Measurements from ENCODE around the gene AP4E1. TPM values are rescaled to one million over a fixed set of nuclear protein-coding genes. Genes with fewer than 3 reads are reported as not detected.

Gene AP4E1
- total RNA-seq, 1 donor from 2014 or later: 5.2 TPM

DNA sequence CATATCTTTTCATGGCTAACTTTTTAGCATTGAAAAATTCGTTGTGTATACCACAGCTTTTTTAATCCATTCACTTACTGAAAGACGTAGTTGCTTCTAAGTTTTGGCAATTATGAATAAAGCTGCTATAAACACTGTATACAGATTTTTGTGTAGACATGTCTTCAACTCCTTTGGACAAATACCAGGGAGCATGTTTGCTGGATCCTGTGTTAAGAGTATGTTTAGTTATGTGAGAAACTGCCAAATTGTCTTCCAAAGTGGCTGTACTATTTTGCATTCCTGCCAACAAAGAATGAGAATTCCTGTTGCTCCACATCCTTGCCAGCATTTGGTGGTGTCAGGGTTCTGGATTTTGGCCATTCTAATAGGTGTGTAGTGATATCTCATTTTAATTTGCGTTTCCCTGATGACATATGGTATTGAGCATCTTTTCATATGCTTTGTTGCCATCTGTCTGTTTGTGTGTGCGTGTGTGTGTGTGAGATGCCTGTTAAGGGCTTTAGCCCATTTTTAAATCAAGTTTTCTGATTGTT, 98.7 kb downstream of the AP4E1 start:
- TF ChIP-seq, protein P1, sequence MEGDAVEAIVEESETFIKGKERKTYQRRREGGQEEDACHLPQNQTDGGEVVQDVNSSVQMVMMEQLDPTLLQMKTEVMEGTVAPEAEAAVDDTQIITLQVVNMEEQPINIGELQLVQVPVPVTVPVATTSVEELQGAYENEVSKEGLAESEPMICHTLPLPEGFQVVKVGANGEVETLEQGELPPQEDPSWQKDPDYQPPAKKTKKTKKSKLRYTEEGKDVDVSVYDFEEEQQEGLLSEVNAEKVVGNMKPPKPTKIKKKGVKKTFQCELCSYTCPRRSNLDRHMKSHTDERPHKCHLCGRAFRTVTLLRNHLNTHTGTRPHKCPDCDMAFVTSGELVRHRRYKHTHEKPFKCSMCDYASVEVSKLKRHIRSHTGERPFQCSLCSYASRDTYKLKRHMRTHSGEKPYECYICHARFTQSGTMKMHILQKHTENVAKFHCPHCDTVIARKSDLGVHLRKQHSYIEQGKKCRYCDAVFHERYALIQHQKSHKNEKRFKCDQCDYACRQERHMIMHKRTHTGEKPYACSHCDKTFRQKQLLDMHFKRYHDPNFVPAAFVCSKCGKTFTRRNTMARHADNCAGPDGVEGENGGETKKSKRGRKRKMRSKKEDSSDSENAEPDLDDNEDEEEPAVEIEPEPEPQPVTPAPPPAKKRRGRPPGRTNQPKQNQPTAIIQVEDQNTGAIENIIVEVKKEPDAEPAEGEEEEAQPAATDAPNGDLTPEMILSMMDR (IDR thresholded peaks at IDR 0.05): no peak
- DNase-seq (ENCODE audit: low spot score in 2 of 2): no peak
- Histone ChIP-seq H3K27me3 (no peaks in the 10 kb centered on the region), H3K27ac (no peak overlapping the region), H3K4me3 (no peak overlapping the region), H3K9me3 (no peaks in the 10 kb centered on the region), H3K4me1 (no peaks in the 10 kb centered on the region), H3K36me3 (peaks cover 13 to 26% of the 10 kb centered on the region in 2 donors)
- intact Hi-C loops (cut with DNase I): no loop called here

DNA sequence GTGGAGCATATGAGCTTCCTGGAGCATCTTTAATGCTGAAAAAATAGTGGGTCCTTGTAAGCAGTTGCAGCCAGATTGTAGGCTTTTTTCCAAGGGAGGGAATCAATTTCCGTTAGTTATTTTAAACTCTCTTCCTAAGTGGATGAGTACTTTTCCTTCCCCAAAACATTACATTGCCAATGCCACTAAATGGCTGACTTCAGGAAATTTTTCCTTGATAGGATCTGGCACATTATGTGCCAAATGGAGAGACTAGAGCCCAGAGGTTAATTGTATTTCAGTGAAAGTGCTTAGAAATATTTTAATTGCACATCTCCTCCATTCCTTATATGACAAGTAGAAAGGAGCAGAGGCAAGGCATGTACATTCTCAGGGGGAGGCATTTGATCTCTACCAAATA, 102.7 kb downstream of the AP4E1 start:
- H3K27ac ChIP-seq: no peak overlapping the region
- TF ChIP-seq, protein P1 (IDR thresholded peaks at IDR 0.05): no peak
- DNase-seq (ENCODE audit: low spot score in 2 of 2): no peak
- no peak overlapping the region for H3K4me3 ChIP-seq
- no peaks in the 10 kb centered on the region for H3K9me3 ChIP-seq
- no peaks in the 10 kb centered on the region for H3K27me3 ChIP-seq
- intact Hi-C loops (cut with DNase I): no loop called here
- peaks cover 0 to 13% of the 10 kb centered on the region in 2 donors for H3K36me3 ChIP-seq
- H3K4me1 ChIP-seq: no peaks in the 10 kb centered on the region

DNA sequence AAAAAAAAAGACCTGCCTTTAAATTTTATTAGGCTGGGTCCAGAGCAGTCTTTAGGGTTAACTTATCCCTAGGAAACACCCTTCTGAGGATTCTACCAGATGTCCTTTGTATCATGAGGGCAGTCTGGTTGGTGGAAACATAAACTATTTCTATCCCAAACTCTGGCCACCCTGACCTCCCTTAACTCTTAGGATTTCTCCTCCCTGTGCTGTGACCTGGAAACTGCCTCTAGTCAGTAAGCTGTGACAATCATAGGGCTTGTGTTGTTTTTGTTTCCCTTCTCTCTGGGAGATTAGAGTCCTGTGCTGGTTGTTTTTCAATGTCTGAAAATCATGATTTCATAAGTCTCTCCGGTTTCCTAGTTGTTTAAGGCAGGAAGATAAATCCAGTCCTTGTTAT, 108.1 kb downstream of the AP4E1 start:
- DNase-seq (ENCODE audit: low spot score in 2 of 2): no peak
- Histone ChIP-seq H3K4me1 (no peaks in the 10 kb centered on the region), H3K4me3 (no peak overlapping the region), H3K27me3 (no peaks in the 10 kb centered on the region), H3K36me3 (no peaks in the 10 kb centered on the region), H3K27ac (no peak overlapping the region), H3K9me3 (no peaks in the 10 kb centered on the region)
- intact Hi-C loops (cut with DNase I): no loop called here
- TF ChIP-seq, protein P1 (IDR thresholded peaks at IDR 0.05): no peak

DNA sequence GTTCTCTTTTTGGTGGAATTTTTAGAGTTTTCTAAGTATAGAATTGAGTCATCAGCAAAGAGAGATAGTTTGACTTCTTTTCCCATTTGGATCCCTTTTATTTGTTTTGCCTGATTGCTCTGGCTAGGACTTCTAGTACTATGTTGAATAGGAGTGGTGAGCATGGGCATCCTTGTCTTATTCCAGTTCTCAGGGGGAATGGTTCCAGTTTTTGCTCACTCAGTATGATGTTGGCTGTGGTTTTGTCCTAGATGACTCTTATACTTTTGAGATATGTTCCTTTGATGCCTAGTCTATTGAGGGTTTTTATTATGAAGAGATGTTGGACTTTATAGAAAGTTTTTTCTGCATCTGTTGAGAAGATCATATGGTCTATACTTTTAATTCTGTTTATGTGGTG, 113.7 kb downstream of the AP4E1 start:
- no peak overlapping the region for H3K27ac ChIP-seq

DNA sequence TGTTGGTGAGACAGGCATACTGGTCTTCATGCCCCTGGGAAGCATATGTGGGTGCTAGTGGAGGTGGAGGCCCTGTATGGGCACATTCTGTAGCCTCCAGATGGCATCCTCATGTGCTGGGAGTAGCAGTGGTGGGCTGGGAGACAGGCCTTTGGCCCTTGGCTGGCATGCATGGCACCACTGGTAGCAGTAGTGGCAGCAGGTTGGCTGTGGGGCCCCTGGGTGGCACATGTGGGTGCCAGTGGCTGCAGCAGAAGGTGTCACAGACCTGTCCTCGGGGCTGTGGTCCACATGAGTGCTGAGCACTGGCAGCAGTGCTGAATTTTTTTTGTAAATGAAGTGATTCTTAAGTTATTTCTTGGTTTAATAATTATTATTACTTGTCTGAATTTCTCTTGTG, 115.0 kb downstream of the AP4E1 start:
- intact Hi-C loops (cut with DNase I): no loop called here
- Histone ChIP-seq H3K4me1 (no peaks in the 10 kb centered on the region), H3K4me3 (no peak overlapping the region), H3K27ac (no peak overlapping the region), H3K9me3 (no peaks in the 10 kb centered on the region), H3K27me3 (no peaks in the 10 kb centered on the region), H3K36me3 (no peaks in the 10 kb centered on the region)
- TF ChIP-seq, protein P1 (IDR thresholded peaks at IDR 0.05): no peak
- DNase-seq (ENCODE audit: low spot score in 2 of 2): no peak

More for the DNA sequence above, 113.7 kb downstream of the AP4E1 start:
- Histone ChIP-seq H3K4me1 (no peaks in the 10 kb centered on the region), H3K36me3 (no peaks in the 10 kb centered on the region), H3K4me3 (no peak overlapping the region), H3K27me3 (no peaks in the 10 kb centered on the region), H3K9me3 (no peaks in the 10 kb centered on the region)
- DNase-seq (ENCODE audit: low spot score in 2 of 2): no peak
- intact Hi-C loops (cut with DNase I): no loop called here
- TF ChIP-seq, protein P1 (IDR thresholded peaks at IDR 0.05): no peak
